ENCODE measurements around the gene TBC1D9.
"Not testable (repeated sequence)": the region's sequence is repeated elsewhere in the genome, so short reads cannot be mapped to it uniquely, and the experiment has no call there.

The TBC1D9 gene

GRCh38 chr4:140756319-140757231 lies at the start of gene TBC1D9:
TSS of gene TBC1D9 (minus strand) at chr4:140756385. CDS start at chr4:140756045, 340 bp downstream.
- peak in 1 of 2 donors; percentile 2 for DNase-seq (ENCODE audit: low read depth in 2 of 2)

GRCh38 chr4:140805293-140805692 lies 49.1 kb upstream of the TBC1D9 start:
- DNase-seq (ENCODE audit: low read depth in 2 of 2), result no peak

DNA sequence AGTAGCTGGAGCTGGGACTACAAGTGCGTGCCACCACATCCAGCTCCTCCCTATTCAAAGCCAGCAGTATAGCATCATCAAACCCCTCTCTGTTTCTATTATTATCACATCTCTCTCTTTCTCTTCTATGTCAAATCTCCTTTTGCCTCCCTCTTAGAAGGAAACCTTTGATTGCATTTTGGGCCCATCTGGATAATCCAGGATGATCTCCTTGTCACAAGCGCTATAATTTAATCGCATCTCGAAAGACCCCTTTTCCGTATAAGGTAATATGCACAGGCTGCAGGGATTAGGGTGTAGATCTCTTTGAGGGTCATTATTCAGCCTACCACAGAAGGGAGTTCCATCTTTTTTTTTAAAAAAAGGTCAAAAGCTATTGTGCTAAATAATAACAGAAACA lies 46.4 kb upstream of the TBC1D9 start:
- no peak for DNase-seq (ENCODE audit: low read depth in 2 of 2)

- DNase-seq (ENCODE audit: low read depth in 2 of 2), result no peak
Observed at GRCh38 chr4:140800666-140801065, 44.5 kb upstream of the TBC1D9 start.

GRCh38 chr4:140799686-140800225 lies 43.6 kb upstream of the TBC1D9 start:
- DNase-seq (ENCODE audit: low read depth in 2 of 2), result no peak

DNA sequence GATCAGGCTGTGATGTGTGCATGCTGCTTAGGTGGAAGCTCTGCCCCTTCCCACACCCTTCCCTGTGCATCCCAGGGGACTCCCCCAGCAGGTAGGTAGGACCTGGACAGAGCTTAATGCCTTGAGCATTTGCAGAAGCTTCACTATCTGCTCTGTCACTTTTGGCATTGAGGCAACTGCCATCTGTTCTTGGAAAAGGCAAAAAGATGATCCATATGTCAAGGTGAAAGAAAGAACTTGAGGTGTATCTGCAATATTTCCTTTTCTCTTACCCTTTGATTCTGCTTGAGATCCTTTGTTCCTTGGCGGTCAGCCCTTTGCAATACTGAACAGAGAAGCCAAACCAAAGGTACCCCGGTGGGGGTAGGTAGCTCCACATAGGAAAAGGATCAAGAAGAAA lies 37.1 kb upstream of the TBC1D9 start:
- DNase-seq (ENCODE audit: low read depth in 2 of 2), result no peak

DNA sequence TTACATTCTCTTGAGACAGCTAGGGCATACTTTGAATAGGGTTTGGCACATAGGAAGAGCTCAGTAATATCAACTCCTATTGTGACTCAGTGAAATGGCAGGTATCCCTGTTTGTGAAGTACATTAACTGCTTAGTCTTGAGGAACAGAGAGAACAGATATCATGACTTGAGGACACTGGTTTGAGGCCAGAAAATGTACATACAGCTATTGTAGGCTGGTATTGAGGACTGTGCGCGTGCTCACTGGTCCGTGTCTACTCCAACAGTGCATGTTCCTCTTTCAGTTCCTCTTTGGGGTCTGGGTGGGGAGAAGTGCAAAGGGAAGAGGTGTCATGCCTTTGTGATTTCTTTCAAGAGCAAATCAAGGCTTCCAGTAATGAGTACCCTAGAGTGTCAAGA lies 34.6 kb upstream of the TBC1D9 start:
- no peak for DNase-seq (ENCODE audit: low read depth in 2 of 2)

- no peak for DNase-seq (ENCODE audit: low read depth in 2 of 2)
Observed at GRCh38 chr4:140790171-140790570, 34.0 kb upstream of the TBC1D9 start.

DNA sequence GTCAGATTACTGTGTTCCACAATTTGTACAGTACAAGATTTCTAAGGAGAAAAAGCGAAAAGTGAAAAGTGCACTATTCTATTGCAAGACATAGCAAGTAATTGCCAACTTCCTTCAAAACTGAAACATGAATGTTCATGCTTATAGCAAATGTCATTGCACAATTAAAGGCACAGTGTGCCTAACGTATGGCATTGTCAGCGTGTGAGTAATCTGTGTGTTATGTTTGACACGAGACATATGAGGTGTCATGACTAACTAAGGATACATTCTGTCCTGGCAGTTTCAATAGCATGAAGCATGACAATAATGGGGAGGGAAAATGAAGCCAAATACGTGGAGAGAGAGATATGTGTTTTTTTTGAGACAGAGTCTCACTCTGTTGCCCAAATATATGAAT lies 33.6 kb upstream of the TBC1D9 start:
- no peak for DNase-seq (ENCODE audit: low read depth in 2 of 2)

DNA sequence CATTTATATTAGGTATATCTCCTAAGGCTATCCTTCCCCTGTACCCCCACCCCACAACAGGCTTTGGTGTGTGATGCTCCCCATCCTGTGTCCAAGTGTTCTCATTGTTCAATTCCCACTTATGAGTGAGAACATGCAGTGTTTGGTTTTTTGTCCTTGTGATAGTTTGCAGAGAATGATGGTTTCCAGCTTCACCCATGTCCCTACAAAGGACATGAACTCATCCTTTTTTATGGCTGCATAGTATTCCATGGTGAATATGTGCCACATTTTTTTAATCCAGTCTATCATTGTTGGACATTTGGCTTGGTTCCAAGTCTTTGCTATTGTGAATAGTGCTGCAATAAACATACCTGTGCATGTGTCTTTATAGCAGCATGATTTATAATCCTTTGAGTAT lies 26.6 kb upstream of the TBC1D9 start:
- not testable (repeated sequence) for DNase-seq (ENCODE audit: low read depth in 2 of 2)

GRCh38 chr4:140781596-140781995 lies 25.4 kb upstream of the TBC1D9 start:
- no peak for DNase-seq (ENCODE audit: low read depth in 2 of 2)

- no peak for DNase-seq (ENCODE audit: low read depth in 2 of 2)
Observed at GRCh38 chr4:140777894-140778293, 21.7 kb upstream of the TBC1D9 start.

GRCh38 chr4:140777386-140777785 lies 21.2 kb upstream of the TBC1D9 start:
- DNase-seq (ENCODE audit: low read depth in 2 of 2), result no peak

GRCh38 chr4:140776556-140776955 lies 20.4 kb upstream of the TBC1D9 start:
- DNase-seq (ENCODE audit: low read depth in 2 of 2), result no peak

- no peak for DNase-seq (ENCODE audit: low read depth in 2 of 2)
Observed at GRCh38 chr4:140774956-140775355, 18.8 kb upstream of the TBC1D9 start.

DNA sequence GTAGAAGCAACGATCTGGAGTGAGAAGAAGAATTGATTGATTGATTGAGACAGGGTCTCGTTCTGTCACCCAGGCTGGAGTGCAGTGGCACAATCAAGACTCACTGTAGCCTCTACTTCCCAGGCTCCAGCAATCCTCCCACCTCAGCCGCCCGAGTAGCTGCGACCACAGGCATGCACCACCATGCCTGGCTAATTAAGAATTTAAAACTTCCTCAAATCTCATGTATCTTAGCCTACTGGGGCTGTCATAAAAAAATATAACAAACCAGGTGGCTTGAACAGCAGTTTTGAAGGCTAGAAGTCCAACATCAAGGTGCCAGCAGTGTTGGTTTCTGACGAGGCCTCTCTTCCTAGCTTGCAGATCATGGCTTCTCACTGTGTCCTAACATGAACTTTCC lies 18.3 kb upstream of the TBC1D9 start:
- DNase-seq (ENCODE audit: low read depth in 2 of 2), result no peak

- no peak for DNase-seq (ENCODE audit: low read depth in 2 of 2)
Observed at GRCh38 chr4:140769209-140769608, 13.0 kb upstream of the TBC1D9 start.

DNA sequence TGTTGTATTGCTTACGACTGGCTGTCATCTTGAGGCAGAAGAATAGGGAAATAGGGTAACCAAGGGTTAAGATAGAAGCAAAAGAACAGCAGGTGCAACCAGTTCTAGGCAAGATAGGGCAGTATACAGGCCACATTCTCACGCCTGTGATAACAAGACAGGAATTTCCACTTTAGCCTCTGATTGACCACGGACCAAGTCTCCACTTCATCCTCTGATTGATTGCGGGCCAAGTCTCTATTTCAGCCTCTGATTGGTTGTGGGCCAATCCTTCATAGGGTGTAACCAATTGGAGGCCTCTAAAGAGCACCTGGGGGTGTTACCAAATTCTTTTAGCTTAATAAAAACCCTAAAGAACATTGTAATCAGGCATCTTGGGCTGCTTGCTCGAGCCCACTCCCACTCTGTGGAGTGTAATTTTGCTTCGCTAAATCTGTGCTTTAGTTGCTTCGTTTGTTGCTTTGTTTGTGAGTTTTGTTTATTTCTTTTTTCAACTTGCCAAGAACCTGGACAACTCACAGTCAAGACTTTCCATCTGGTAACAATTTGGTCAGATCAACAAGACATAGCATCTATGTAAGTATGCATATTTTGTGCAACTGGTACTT lies 8.7 kb upstream of the TBC1D9 start:
- DNase-seq (ENCODE audit: low read depth in 2 of 2), result no peak

- no peak for DNase-seq (ENCODE audit: low read depth in 2 of 2)
Observed at GRCh38 chr4:140762202-140762601, 6.0 kb upstream of the TBC1D9 start.

GRCh38 chr4:140757232-140757630 lies 1.0 kb upstream of the TBC1D9 start:
- DNase-seq (ENCODE audit: low read depth in 2 of 2), result no peak

GRCh38 chr4:140755774-140756318 lies 339 bp downstream of the TBC1D9 start:
- peak in 1 of 2 donors; percentile 0 for DNase-seq (ENCODE audit: low read depth in 2 of 2)

- DNase-seq (ENCODE audit: low read depth in 2 of 2), result no peak
Observed at GRCh38 chr4:140754918-140755773, 1.0 kb downstream of the TBC1D9 start.

Data from stimulated activated CD4-positive, alpha-beta T cell treated with anti-CD3 and anti-CD28 coated beads, Interleukin-4, amount 100 ng/mL, for 48 hours (primary cell).